ENCODE measurements around the gene SPI1.

The SPI1 gene

GRCh38 chr11:47366020-47366490 is 12.3 kb downstream of the SPI1 start:
- no peak for TF ChIP-seq ZSCAN18 (tag by site-specific recombination; IDR thresholded peaks at IDR 0.05)
- peak; percentile 38; the same call in 1 of the 2 replicates for TF ChIP-seq ZNF366 (tag by site-specific recombination; conservative IDR thresholded peaks at IDR 0.05)
- POLR2A ChIA-PET, result no interaction called here
- CTCF ChIA-PET, result interaction anchor here (0.6 to 2.5 kb wide), 3 partner anchors 8 to 182 kb away, joined by 3 to 17 read pairs (median 4); no protein-coding TSS in a partner anchor
- no peak overlapping the region for H3K27ac ChIP-seq (ENCODE audit: extremely low read depth, low read depth, low read length)
- no peaks in the 10 kb centered on the region for H3K4me1 ChIP-seq (ENCODE audit: control insufficient read depth, insufficient read depth, low read length)
- H3K36me3 ChIP-seq (ENCODE audit: control insufficient read depth in 2 of 2, insufficient read depth in 1 of 2, low read length in 2 of 2), result no peaks in the 10 kb centered on the region
- no peaks in the 10 kb centered on the region for H3K9me3 ChIP-seq (ENCODE audit: control insufficient read depth, insufficient read depth, low read depth, low read length)
- no peak overlapping the region for H3K4me3 ChIP-seq (ENCODE audit: low read depth, low read length)

GRCh38 chr11:47361419-47361818 is 16.9 kb downstream of the SPI1 start:
- TF ChIP-seq ZNF274 (IDR thresholded peaks at IDR 0.05; ENCODE audit: low read length) (no peak), ZNF274 (tag by site-specific recombination; IDR thresholded peaks at IDR 0.05; ENCODE audit: borderline replicate concordance) (no peak), BCL11B (tag by site-specific recombination; IDR thresholded peaks at IDR 0.05; ENCODE audit: low read depth) (no peak), ZNF571 (tag by site-specific recombination; IDR thresholded peaks at IDR 0.05) (no peak), ZNF138 (tag by site-specific recombination; IDR thresholded peaks at IDR 0.05; ENCODE audit: borderline replicate concordance) (no peak), ZNF670 (tag by site-specific recombination; IDR thresholded peaks at IDR 0.05; ENCODE audit: low read depth) (no peak), ZNF549 (tag by site-specific recombination; IDR thresholded peaks at IDR 0.05) (no peak), ZNF792 (tag by site-specific recombination; IDR thresholded peaks at IDR 0.05) (no peak), ZNF341 (tag by site-specific recombination; IDR thresholded peaks at IDR 0.05; ENCODE audit: low read depth) (no peak), ZBTB21 (tag by site-specific recombination; IDR thresholded peaks at IDR 0.05) (no peak), ZSCAN5A (tag by site-specific recombination; IDR thresholded peaks at IDR 0.05) (no peak), ZNF23 (tag by site-specific recombination; IDR thresholded peaks at IDR 0.05; ENCODE audit: borderline replicate concordance) (no peak), ZNF354C (tag by site-specific recombination; IDR thresholded peaks at IDR 0.05; ENCODE audit: borderline replicate concordance, low read depth) (no peak), SP3 (tag by site-specific recombination; IDR thresholded peaks at IDR 0.05) (no peak), ZNF621 (tag by site-specific recombination; IDR thresholded peaks at IDR 0.05) (no peak), PBX3 (CRISPR knock-in tag; IDR thresholded peaks at IDR 0.05) (no peak), IKZF3 (tag by site-specific recombination; IDR thresholded peaks at IDR 0.05) (no peak)
- Histone ChIP-seq H3K36me3 (ENCODE audit: control insufficient read depth in 2 of 2, insufficient read depth in 1 of 2, low read length in 2 of 2) (no peaks in the 10 kb centered on the region), H3K4me3 (ENCODE audit: low read depth, low read length) (no peak overlapping the region), H3K27ac (ENCODE audit: extremely low read depth, low read depth, low read length) (no peak overlapping the region), H3K9me3 (ENCODE audit: control insufficient read depth, insufficient read depth, low read depth, low read length) (no peaks in the 10 kb centered on the region), H3K4me1 (ENCODE audit: control insufficient read depth, insufficient read depth, low read length) (no peaks in the 10 kb centered on the region)
- POLR2A ChIA-PET, result no interaction called here
- CTCF ChIA-PET, result interaction anchor here (0.6 to 2.6 kb wide), 3 partner anchors 13 to 823 kb away, joined by 3 to 10 read pairs (median 4); partner anchors contain the start of gene ARFGAP2

- H3K4me1 ChIP-seq (ENCODE audit: control insufficient read depth, insufficient read depth, low read length), result no peaks in the 10 kb centered on the region
- no peak overlapping the region for H3K27ac ChIP-seq (ENCODE audit: extremely low read depth, low read depth, low read length)
- H3K9me3 ChIP-seq (ENCODE audit: control insufficient read depth, insufficient read depth, low read depth, low read length), result no peaks in the 10 kb centered on the region
- POLR2A ChIA-PET, result no interaction called here
- CTCF ChIA-PET, result interaction anchor here (0.6 to 2.6 kb wide), 4 partner anchors 13 to 365 kb away, joined by 3 to 10 read pairs (median 5); no protein-coding TSS in a partner anchor
- H3K36me3 ChIP-seq (ENCODE audit: control insufficient read depth in 2 of 2, insufficient read depth in 1 of 2, low read length in 2 of 2), result no peaks in the 10 kb centered on the region
- no peak overlapping the region for H3K4me3 ChIP-seq (ENCODE audit: low read depth, low read length)
- TF ChIP-seq ZNF837 (tag by site-specific recombination; IDR thresholded peaks at IDR 0.05) (no peak), ZSCAN18 (tag by site-specific recombination; IDR thresholded peaks at IDR 0.05) (no peak), ZNF768 (tag by site-specific recombination; IDR thresholded peaks at IDR 0.05) (no peak), BCL11A (tag by site-specific recombination; IDR thresholded peaks at IDR 0.05; ENCODE audit: low read depth) (no peak), ZNF274 (IDR thresholded peaks at IDR 0.05; ENCODE audit: low read length) (no peak), ZNF274 (tag by site-specific recombination; IDR thresholded peaks at IDR 0.05; ENCODE audit: borderline replicate concordance) (no peak), ZNF830 (tag by site-specific recombination; IDR thresholded peaks at IDR 0.05; ENCODE audit: low read depth) (no peak), ZNF747 (tag by site-specific recombination; IDR thresholded peaks at IDR 0.05) (no peak), ZNF639 (tag by site-specific recombination; IDR thresholded peaks at IDR 0.05) (no peak), ZNF133 (tag by site-specific recombination; IDR thresholded peaks at IDR 0.05) (no peak)
These were observed 18.0 kb downstream of the SPI1 start for GRCh38 chr11:47360341-47360740.

Data from HEK293 (cell line).